Thyroid gland (tissue), 4 donors: ENCODE measurements around the gene MUC6.

Experiments used
- CTCF ChIP-seq, 6 experiments: fragments of 200-600 bp in 3 of 6; fragments of 450-650 bp in 3 of 6; sonication (generic) in 3 of 6; IDR thresholded peaks; one replicate each; pipeline ENCODE4 v1.5.1; 2016 to 2019; ENCODE audit warnings: antibody characterized with exemption in 6 of 6, mild to moderate bottlenecking in 2 of 6, inconsistent platforms in 1 of 6, moderate library complexity in 1 of 6
- POLR2A ChIP-seq, 2 donors: fragments of 450-650 bp; IDR thresholded peaks; one replicate each; pipeline ENCODE4 v1.6.1; 2017; ENCODE audit warnings: antibody characterized with exemption in 2 of 2, mild to moderate bottlenecking in 2 of 2, moderate library complexity in 1 of 2

GRCh38 chr11:1041471-1041870, 5.0 kb upstream of the MUC6 start:
- TF ChIP-seq CTCF (IDR thresholded peaks at IDR 0.05) (no peak), POLR2A (IDR thresholded peaks at IDR 0.05) (no peak)
